ENCODE measurements around the gene FGR.

GRCh38 chr1:27638805-27639204 lies 3.8 kb upstream of the FGR start:
- TF ChIP-seq SUZ12 (IDR thresholded peaks at IDR 0.05; ENCODE audit: extremely low read depth, insufficient read depth, insufficient read length), result no peak
- no peak for TF ChIP-seq YY1 (IDR thresholded peaks at IDR 0.05; ENCODE audit: insufficient read depth, insufficient read length)
- no peak for TF ChIP-seq ZNF274 (IDR thresholded peaks at IDR 0.05; ENCODE audit: low read depth, low read length)

Data from NT2/D1 (cell line).